ENCODE data around the gene ABHD12. TPM values are rescaled to one million over a fixed set of nuclear protein-coding genes. Genes with fewer than 3 reads are reported as not detected.

Gene ABHD12
- total RNA-seq, 4 donors from 2014 or later: 10.0 to 47.6 (median 36.3) TPM

DNA sequence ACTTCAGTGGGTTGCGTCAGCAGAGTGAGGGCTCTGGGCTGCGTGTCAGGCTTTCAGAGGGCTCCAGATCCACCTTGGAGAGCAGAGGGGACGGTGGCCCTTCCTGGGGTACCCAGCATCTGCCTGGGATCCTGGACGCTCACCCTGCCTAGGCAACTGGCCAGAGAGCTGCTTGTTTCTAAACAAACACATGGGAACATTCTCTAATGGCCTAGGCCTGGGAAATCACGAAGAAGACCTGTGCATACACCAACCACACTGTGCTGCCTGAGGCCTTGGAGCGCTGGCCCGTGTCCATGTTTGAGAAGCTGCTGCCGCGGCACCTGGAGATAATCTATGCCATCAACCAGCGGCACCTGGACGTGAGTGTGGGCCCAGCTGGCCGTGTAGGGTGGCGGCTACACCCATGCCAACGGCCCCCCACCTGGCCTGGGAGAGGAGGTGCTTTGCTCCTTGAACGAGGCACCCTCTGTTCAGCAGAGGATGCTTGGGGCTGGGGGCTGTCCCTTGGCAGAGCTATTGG, 110.5 kb downstream of the ABHD12 start:
- Histone ChIP-seq H3K9me3 (no peaks in the 10 kb centered on the region), H3K4me1 (no peaks in the 10 kb centered on the region), H3K27ac (no peak overlapping the region), H3K36me3 (no peaks in the 10 kb centered on the region), H3K27me3 (no peaks in the 10 kb centered on the region), H3K4me3 (no peak overlapping the region)
- intact Hi-C loops (cut with DNase I; ENCODE audit: low total_unique reads): no loop called here
- TF ChIP-seq, protein P1, sequence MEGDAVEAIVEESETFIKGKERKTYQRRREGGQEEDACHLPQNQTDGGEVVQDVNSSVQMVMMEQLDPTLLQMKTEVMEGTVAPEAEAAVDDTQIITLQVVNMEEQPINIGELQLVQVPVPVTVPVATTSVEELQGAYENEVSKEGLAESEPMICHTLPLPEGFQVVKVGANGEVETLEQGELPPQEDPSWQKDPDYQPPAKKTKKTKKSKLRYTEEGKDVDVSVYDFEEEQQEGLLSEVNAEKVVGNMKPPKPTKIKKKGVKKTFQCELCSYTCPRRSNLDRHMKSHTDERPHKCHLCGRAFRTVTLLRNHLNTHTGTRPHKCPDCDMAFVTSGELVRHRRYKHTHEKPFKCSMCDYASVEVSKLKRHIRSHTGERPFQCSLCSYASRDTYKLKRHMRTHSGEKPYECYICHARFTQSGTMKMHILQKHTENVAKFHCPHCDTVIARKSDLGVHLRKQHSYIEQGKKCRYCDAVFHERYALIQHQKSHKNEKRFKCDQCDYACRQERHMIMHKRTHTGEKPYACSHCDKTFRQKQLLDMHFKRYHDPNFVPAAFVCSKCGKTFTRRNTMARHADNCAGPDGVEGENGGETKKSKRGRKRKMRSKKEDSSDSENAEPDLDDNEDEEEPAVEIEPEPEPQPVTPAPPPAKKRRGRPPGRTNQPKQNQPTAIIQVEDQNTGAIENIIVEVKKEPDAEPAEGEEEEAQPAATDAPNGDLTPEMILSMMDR (IDR thresholded peaks at IDR 0.05): no peak
- TF ChIP-seq POLR2A (IDR thresholded peaks at IDR 0.05): no peak
- DNase-seq: peak; percentile 7 to 13

DNA sequence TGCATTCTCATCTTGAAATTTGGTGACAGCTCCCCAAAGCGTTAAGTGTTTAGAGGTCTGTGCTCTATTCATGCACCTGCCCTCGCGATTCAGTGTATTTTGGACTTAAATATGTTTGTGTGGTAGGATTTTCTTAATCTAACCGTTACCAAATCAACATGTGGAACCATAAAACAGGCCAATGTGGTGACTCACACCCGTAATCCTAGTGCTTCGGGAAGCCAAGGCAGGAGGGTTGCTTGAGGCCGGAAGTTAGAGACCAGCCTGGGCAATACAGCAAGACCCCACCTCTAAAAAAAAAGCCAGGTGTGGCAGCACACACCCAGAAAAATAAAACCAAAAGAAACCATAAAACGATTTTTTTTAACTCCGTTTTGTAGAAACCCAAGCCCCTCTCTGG, 111.2 kb downstream of the ABHD12 start:
- H3K9me3 ChIP-seq: no peaks in the 10 kb centered on the region
- no peaks in the 10 kb centered on the region for H3K27me3 ChIP-seq
- intact Hi-C loops (cut with DNase I; ENCODE audit: low total_unique reads): no loop called here
- DNase-seq: peak in 1 of 2 donors; percentile 1
- H3K27ac ChIP-seq: no peak overlapping the region
- no peak overlapping the region for H3K4me3 ChIP-seq
- TF ChIP-seq POLR2A (IDR thresholded peaks at IDR 0.05): no peak
- TF ChIP-seq, protein P1 (IDR thresholded peaks at IDR 0.05): no peak
- H3K36me3 ChIP-seq: no peaks in the 10 kb centered on the region
- no peaks in the 10 kb centered on the region for H3K4me1 ChIP-seq

DNA sequence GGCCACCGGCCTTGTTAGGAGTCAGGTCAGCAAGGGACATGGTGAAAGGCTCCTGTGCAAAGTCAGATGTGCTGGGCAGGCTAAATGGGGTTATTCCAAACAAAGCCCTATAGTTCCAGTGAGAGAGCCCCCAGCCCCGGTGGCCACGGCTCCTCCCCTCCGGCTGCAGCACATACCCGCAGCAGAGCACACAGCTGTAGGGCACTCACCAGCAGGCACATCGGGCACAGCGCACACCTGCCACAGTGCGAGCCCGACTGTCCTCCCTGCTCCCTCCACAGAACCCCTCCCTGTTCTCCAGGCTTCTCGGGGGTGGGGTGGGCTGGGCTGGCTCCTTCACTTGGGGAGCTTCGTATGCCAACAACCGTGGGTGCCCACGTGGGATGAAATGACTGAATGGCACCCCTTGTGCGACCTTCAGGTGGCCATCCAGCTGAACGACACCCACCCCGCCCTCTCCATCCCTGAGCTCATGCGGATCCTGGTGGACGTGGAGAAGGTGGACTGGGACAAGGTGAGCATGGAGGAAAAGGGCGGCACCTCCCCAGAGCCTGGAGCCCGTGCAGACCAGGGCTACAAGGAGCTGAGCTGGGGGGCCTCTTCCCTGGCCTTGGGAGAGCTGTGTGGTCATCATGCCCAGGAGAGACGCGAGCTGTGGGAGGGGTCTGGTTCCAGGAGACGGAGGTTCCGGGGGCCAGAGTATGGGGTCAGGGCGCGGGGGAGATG, 111.8 kb downstream of the ABHD12 start:
- Histone ChIP-seq H3K9me3 (no peaks in the 10 kb centered on the region), H3K27me3 (no peaks in the 10 kb centered on the region), H3K36me3 (no peaks in the 10 kb centered on the region), H3K27ac (no peak overlapping the region), H3K4me1 (no peaks in the 10 kb centered on the region), H3K4me3 (no peak overlapping the region)
- intact Hi-C loops (cut with DNase I; ENCODE audit: low total_unique reads): no loop called here
- DNase-seq: peak; percentile 9 to 11
- TF ChIP-seq, protein P1 (IDR thresholded peaks at IDR 0.05): no peak
- TF ChIP-seq POLR2A (IDR thresholded peaks at IDR 0.05): no peak

DNA sequence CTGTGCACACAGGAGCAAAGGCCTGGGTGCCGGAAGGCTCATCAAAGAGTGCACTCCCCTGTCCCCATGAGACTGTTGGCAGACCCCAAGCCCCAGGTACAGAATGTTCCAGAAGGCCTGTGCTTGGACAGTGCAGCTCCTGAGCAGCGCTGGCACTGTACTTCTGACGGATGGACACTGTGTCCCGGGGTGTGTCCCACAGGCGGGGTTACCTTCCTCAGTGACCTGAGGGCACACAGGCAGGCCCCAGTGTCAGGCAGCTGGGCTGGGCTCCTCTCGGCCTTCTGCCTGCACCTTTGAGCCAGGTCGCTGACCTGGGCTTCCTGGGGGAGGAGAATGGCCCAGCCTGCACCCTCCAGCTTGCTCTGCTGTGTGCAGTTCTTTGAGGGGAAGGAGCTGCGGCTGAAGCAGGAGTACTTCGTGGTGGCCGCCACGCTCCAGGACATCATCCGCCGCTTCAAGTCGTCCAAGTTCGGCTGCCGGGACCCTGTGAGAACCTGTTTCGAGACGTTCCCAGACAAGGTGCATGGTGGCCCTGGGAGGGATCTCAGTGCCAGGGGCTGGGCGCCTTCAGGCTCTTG, 112.6 kb downstream of the ABHD12 start:
- no peaks in the 10 kb centered on the region for H3K4me1 ChIP-seq
- no peaks in the 10 kb centered on the region for H3K36me3 ChIP-seq
- H3K9me3 ChIP-seq: no peaks in the 10 kb centered on the region
- H3K27ac ChIP-seq: no peak overlapping the region
- H3K27me3 ChIP-seq: no peaks in the 10 kb centered on the region
- TF ChIP-seq, protein P1 (IDR thresholded peaks at IDR 0.05): no peak
- no peak for TF ChIP-seq POLR2A (IDR thresholded peaks at IDR 0.05)
- intact Hi-C loops (cut with DNase I; ENCODE audit: low total_unique reads): no loop called here
- no peak overlapping the region for H3K4me3 ChIP-seq
- DNase-seq: peak; percentile 6 to 14

All from uterus (tissue), 4 donors.